ENCODE data around the gene SCN4A. TPM values are rescaled to one million over a fixed set of nuclear protein-coding genes. Genes with fewer than 3 reads are reported as not detected.

SCN4A gene
- polyA plus RNA-seq, 1 donor from 2014 or later = not detected

- no peak for TF ChIP-seq EP300 (conservative IDR thresholded peaks at IDR 0.05; ENCODE audit: poor library complexity, severe bottlenecking)
- no peak for TF ChIP-seq TAF1 (IDR thresholded peaks at IDR 0.05; ENCODE audit: low read depth)
- TF ChIP-seq CTCF (IDR thresholded peaks at IDR 0.05; ENCODE audit: poor library complexity, severe bottlenecking) = no peak
- no peak for TF ChIP-seq EZH2 (IDR thresholded peaks at IDR 0.05; ENCODE audit: borderline replicate concordance, insufficient read depth, low read length, poor library complexity, severe bottlenecking)
- TF ChIP-seq SMC3 (conservative IDR thresholded peaks at IDR 0.05; ENCODE audit: poor library complexity) = no peak
- TF ChIP-seq POLR2AphosphoS5 (IDR thresholded peaks at IDR 0.05) = no peak
- TF ChIP-seq MXI1 (conservative IDR thresholded peaks at IDR 0.05; ENCODE audit: poor library complexity, severe bottlenecking) = no peak
- no peak for TF ChIP-seq REST (IDR thresholded peaks at IDR 0.05; ENCODE audit: borderline replicate concordance)
- Histone ChIP-seq H3K36me3 (ENCODE audit: insufficient read depth, low read length) (no peaks in the 10 kb centered on the region), H3K9me3 (ENCODE audit: low read length) (no peaks in the 10 kb centered on the region), H3K27ac (ENCODE audit: low read length) (no peak overlapping the region), H3F3A (ENCODE audit: insufficient read depth, low read length, poor library complexity, severe bottlenecking) (no peaks in the 10 kb centered on the region), H3K9me2 (ENCODE audit: insufficient read depth, low read length) (no peaks in the 10 kb centered on the region), H3K4me3 (ENCODE audit: low read length) (no peak overlapping the region), H3K4me2 (ENCODE audit: low read length) (no peak overlapping the region), H3K9ac (ENCODE audit: low read length) (no peak overlapping the region), H4K20me1 (ENCODE audit: insufficient read depth) (no peaks in the 10 kb centered on the region), H3K27me3 (ENCODE audit: insufficient read depth, low read depth, low read length) (no peaks in the 10 kb centered on the region), H2AFZ (ENCODE audit: low read depth, low read length) (no peak overlapping the region), H3K79me2 (replicated peaks; ENCODE audit: insufficient read depth, low read length) (no peaks in the 10 kb centered on the region)
Measured at GRCh38 chr17:63984651-63985386, 12.1 kb upstream of the SCN4A start.

- H4K20me1 ChIP-seq (ENCODE audit: insufficient read depth) = no peaks in the 10 kb centered on the region
- no peak overlapping the region for H2AFZ ChIP-seq (ENCODE audit: low read depth, low read length)
- TF ChIP-seq POLR2AphosphoS5 (IDR thresholded peaks at IDR 0.05) (no peak), TAF1 (IDR thresholded peaks at IDR 0.05; ENCODE audit: low read depth) (no peak), REST (IDR thresholded peaks at IDR 0.05; ENCODE audit: borderline replicate concordance) (no peak), EZH2 (IDR thresholded peaks at IDR 0.05; ENCODE audit: borderline replicate concordance, insufficient read depth, low read length, poor library complexity, severe bottlenecking) (no peak), EP300 (conservative IDR thresholded peaks at IDR 0.05; ENCODE audit: poor library complexity, severe bottlenecking) (no peak), CTCF (IDR thresholded peaks at IDR 0.05; ENCODE audit: poor library complexity, severe bottlenecking) (no peak), SMC3 (conservative IDR thresholded peaks at IDR 0.05; ENCODE audit: poor library complexity) (no peak), MXI1 (conservative IDR thresholded peaks at IDR 0.05; ENCODE audit: poor library complexity, severe bottlenecking) (no peak), RAD21 (conservative IDR thresholded peaks at IDR 0.05) (no peak)
- no peak overlapping the region for H3K4me3 ChIP-seq (ENCODE audit: low read length)
- no peaks in the 10 kb centered on the region for H3K9me2 ChIP-seq (ENCODE audit: insufficient read depth, low read length)
- no peaks in the 10 kb centered on the region for H3K9me3 ChIP-seq (ENCODE audit: low read length)
- no peaks in the 10 kb centered on the region for H3K36me3 ChIP-seq (ENCODE audit: insufficient read depth, low read length)
- H3K9ac ChIP-seq (ENCODE audit: low read length) = no peak overlapping the region
- no peak overlapping the region for H3K4me2 ChIP-seq (ENCODE audit: low read length)
- no peaks in the 10 kb centered on the region for H3K27me3 ChIP-seq (ENCODE audit: insufficient read depth, low read depth, low read length)
- no peaks in the 10 kb centered on the region for H3K79me2 ChIP-seq (replicated peaks; ENCODE audit: insufficient read depth, low read length)
- no peak overlapping the region for H3K27ac ChIP-seq (ENCODE audit: low read length)
- no peaks in the 10 kb centered on the region for H3F3A ChIP-seq (ENCODE audit: insufficient read depth, low read length, poor library complexity, severe bottlenecking)
Measured at GRCh38 chr17:63984236-63984635, 11.5 kb upstream of the SCN4A start.

Data from neural cell (in vitro differentiated cells).